Astrocyte of the cerebellum (primary cell): ENCODE data around the gene NAB2.

ENCODE experiments used
- DNase-seq: peaks from one replicate; pipeline ENCODE4 v3.0.0-alpha.2; 2011; ENCODE audit warnings: low read depth
- H3K4me3 ChIP-seq: 2 replicates; pipeline ENCODE4 v1.5.1; 2011; ENCODE audit warnings: mild to moderate bottlenecking, low read depth, low read length, moderate library complexity
- in situ Hi-C: cut with HindIII; loops from 2 replicates; pipeline ENCODE4 v1.10.0; 2017; ENCODE audit warnings: low sequenced_read_pairs
- TF ChIP-seq, protein P1 (sequence below): IDR thresholded peaks from 2 replicates; pipeline ENCODE4 v1.5.1; 2012; ENCODE audit warnings: low read length, low read depth, moderate library complexity, mild to moderate bottlenecking; ENCODE audit errors: missing control alignments

The NAB2 gene, protein sequence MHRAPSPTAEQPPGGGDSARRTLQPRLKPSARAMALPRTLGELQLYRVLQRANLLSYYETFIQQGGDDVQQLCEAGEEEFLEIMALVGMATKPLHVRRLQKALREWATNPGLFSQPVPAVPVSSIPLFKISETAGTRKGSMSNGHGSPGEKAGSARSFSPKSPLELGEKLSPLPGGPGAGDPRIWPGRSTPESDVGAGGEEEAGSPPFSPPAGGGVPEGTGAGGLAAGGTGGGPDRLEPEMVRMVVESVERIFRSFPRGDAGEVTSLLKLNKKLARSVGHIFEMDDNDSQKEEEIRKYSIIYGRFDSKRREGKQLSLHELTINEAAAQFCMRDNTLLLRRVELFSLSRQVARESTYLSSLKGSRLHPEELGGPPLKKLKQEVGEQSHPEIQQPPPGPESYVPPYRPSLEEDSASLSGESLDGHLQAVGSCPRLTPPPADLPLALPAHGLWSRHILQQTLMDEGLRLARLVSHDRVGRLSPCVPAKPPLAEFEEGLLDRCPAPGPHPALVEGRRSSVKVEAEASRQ

DNA sequence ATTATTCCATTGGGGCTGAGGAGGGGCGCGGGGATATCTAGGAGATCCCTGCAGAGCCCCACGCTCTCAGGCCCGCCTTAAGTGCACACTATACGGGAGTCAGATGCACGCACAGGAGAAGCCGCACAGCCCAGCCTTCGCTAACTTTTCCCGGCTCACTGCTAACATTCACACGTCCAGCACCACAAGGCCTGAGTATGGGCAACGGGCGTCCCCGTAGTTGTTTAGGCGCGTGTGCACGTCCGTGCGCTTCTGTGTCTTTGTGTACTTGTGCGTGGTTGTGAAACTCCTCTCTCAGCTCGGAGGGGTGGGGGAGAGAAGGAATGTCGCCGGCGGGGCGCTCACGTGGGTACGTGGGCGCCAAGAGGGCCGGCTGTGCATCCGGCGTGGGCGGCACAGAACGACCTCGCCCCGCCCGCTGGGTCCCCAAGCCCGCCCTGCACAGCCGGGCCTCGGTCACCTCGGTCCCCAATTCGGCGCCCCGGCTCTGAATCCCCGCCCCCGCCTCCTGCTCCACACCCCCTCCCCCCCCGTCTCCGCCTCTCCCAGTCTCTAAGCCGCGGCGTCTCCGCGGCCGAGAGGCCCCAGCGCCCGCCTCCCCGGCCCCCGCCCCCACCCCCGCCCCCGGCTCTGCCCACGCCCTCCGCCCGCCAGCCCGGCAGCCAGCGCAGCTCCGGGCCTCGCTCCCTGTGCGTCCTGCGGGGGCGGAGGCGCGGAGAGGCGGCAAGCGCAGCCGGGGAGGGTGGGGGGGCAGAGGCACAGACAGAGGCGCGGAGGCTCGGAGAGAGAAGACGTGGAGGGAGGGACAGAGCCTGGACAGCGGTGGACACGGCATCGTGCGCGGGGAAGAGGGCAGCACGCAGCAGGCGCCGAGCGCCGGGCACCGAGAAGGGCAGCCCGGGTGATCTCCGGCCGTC lies at the start of gene NAB2:
TSS of gene NAB2 (plus strand) at position 761 of the 917 bp plus-strand sequence. CDS start 158 bp downstream, outside the sequence.
- H3K4me3 ChIP-seq: peak within 1 kb of the TSS; percentile 85
- in situ Hi-C loops: no loop called here
- DNase-seq: peak; percentile 64
- TF ChIP-seq, protein P1, sequence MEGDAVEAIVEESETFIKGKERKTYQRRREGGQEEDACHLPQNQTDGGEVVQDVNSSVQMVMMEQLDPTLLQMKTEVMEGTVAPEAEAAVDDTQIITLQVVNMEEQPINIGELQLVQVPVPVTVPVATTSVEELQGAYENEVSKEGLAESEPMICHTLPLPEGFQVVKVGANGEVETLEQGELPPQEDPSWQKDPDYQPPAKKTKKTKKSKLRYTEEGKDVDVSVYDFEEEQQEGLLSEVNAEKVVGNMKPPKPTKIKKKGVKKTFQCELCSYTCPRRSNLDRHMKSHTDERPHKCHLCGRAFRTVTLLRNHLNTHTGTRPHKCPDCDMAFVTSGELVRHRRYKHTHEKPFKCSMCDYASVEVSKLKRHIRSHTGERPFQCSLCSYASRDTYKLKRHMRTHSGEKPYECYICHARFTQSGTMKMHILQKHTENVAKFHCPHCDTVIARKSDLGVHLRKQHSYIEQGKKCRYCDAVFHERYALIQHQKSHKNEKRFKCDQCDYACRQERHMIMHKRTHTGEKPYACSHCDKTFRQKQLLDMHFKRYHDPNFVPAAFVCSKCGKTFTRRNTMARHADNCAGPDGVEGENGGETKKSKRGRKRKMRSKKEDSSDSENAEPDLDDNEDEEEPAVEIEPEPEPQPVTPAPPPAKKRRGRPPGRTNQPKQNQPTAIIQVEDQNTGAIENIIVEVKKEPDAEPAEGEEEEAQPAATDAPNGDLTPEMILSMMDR: no peak

GRCh38 chr12:57040211-57040610 lies 48.7 kb upstream of the NAB2 start:
- H3K4me3 ChIP-seq: no peak overlapping the region
- DNase-seq: no peak
- TF ChIP-seq, protein P1: no peak
- in situ Hi-C loops: no loop called here

- no peak overlapping the region for H3K4me3 ChIP-seq
- TF ChIP-seq, protein P1: no peak
- no peak for DNase-seq
- in situ Hi-C loops: no loop called here
These were observed 48.2 kb upstream of the NAB2 start for GRCh38 chr12:57040750-57041149.

DNA sequence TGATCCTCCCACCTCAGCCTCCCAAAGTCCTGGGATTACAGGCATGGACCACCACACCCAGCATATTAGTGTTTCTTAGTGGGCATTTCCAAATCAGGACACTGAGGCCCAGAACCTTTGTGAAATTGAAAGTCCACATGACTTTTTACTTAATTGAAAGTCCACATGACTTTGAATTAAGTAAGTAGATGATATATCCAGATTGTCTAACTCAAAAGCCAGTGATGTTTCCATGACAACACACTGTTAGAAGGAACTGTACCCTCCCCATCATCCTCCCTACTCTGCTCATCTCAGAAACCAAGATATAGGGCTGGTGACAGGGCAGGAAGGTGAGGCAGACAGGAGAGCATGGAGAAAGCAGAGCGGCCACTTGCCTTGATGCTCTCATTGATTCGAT lies 46.2 kb upstream of the NAB2 start:
- in situ Hi-C loops: no loop called here
- no peak for DNase-seq
- H3K4me3 ChIP-seq: no peak overlapping the region
- TF ChIP-seq, protein P1: no peak

- no peak for DNase-seq
- H3K4me3 ChIP-seq: no peak overlapping the region
- in situ Hi-C loops: no loop called here
- TF ChIP-seq, protein P1: no peak
These were observed 44.4 kb upstream of the NAB2 start for GRCh38 chr12:57044468-57044867.

GRCh38 chr12:57044889-57045288 lies 44.0 kb upstream of the NAB2 start:
- in situ Hi-C loops: no loop called here
- H3K4me3 ChIP-seq: no peak overlapping the region
- DNase-seq: no peak
- TF ChIP-seq, protein P1: no peak
